Measurements from ENCODE around the gene RAB17.

Gene RAB17

DNA sequence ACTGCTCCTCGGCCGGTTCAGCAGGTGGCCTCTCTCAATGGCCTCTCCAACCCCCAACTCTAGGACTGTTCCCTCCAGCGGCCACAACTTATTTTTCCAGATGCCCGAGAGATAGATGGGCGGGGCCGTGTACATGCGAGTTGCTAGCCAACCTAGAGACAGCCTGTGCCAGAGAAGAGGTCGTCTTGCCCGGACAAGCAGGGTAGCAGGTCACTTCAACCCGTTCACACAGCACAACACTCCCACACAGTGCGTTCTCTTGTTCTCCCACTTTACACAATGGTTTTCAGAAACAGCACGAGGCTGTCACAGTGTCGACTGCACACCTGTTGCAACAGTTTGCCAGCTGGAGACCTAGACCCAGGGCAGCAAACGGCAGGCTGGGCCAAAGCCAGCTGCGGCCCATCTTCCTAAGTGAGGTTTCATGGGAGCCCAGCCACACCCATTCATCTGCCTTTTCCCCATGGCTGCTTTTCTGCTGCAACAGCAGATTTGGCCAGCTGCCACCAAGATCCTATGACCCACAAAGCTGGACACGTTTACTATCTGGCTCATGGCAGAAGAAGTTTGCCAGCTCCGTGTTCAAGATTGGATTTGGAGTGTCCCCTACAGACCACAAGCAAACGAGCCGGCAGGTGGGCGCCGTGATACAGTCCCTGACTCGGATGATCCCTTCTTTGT is 31.4 kb downstream of the RAB17 start:
- DNase-seq (ENCODE audit: low read depth), result no peak

- no peak for DNase-seq (ENCODE audit: low read depth)
Observed at GRCh38 chr2:237557633-237558015, 32.9 kb downstream of the RAB17 start.

DNA sequence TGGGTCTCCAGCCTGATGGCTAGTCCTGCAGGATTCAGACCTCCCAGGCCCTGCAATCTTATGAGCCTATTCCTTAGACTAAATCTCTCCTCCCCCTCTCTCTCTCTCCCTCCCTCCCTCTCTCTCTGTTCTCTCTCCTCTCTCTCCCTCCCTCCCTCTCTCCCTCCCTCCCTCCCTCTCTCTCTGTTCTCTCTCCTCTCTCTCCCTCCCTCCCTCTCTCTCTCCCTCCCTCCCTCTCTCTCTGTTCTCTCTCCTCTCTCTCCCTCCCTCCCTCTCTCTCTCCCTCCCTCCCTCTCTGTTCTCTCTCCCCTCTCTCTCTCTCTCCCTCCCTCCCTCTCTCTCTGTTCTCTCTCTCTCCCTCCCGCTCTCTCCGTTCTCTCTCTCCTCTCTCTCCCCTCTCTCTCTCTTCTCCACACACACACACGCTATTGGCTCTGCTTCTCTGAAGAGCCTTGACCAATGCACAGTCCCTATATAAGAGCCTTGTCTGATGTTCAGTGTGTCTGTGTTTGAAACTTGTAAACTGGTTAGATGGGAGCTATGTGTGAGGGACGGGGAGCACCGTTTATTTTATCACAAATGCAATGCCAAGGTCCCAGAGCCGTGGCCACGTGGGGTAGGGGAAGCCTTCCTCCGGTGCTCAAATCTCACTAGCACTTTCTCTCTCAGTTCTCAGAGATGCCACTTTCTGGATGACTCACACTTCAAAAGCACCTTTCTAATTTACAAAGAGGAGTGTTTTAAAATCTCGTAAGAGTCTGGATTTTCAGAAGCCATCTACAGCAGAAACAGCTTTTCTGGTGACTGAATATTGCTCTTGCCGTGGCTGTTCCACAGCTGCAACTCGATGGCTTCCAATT is 33.5 kb downstream of the RAB17 start:
- DNase-seq (ENCODE audit: low read depth), result no peak

DNA sequence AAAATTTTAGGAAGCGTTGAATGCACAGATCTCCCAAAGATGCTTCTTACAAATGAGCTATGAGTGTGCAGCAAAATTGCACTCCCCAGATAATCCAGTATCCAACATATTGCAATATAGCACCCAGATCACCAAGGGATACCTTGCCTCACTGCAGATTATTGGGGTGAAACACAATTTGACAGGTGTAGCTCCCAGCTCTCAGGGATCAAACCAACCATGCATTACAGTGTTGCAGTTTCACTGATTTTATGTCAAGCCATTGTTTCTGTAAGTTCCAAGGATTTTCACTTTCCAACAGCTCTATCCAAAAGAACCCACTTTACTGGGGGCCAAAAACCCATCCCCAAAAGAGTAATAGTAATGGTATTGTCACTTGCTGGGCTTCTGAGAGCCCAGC is 35.0 kb downstream of the RAB17 start:
- no peak for DNase-seq (ENCODE audit: low read depth)

DNA sequence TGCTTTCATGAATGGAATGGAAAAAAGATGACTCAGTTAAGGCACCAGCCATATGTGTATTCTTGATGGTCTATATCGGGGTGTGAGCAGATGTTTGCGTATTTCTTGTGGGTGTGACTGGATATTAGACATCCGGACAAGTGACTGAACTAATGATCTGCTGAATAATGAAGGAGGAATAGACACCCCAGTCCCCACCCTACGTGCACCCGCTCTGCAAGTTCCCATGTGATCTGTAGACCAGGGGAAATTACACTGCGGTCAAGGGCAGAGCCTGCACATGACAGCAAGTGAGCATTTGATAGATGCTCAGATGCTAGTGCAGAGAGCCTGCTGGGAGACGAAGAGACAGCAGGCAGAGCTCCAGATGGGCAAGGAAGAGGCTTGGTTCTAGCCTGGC is 36.6 kb downstream of the RAB17 start:
- DNase-seq (ENCODE audit: low read depth), result no peak

GRCh38 chr2:237552908-237553307 is 37.6 kb downstream of the RAB17 start:
- no peak for DNase-seq (ENCODE audit: low read depth)

- no peak for DNase-seq (ENCODE audit: low read depth)
Observed at GRCh38 chr2:237551071-237551574, 39.4 kb downstream of the RAB17 start.

DNA sequence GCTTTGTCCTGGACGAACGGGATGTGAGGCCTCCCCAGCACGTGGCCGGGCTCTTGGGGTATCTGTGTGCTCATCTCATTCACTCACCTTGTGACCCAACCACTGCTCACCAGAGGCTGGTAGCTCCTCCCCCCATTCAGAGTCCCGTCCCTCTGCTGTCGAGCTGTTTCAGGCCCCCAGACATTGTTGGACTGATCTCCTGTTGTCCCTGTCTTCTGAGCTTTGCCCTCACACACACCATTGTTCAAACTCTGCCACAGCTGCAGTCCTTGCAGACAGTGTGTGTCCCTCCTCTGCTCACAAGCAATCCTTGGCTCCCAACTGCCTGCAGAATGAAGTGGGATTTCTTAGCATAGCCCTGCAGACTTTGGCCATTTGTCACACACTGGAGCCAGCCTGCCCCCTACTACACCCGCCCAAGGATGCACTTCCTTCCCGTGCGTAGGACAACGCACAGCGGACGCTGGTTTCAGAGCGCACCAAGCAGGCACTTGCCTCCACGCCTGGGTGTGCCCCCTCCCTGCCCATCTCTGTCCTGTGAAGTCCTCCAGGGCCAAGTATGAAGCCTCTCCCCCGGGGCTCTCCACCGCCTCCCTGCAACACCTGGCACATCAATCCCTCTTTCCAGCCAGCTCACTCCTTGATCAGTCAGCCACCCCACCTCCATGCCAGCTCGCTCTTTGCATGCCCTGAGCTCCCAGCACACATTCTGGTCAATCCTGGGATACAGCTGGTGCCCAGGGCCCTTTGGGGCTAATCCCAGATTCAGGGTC is 40.7 kb downstream of the RAB17 start:
- DNase-seq (ENCODE audit: low read depth), result no peak

DNA sequence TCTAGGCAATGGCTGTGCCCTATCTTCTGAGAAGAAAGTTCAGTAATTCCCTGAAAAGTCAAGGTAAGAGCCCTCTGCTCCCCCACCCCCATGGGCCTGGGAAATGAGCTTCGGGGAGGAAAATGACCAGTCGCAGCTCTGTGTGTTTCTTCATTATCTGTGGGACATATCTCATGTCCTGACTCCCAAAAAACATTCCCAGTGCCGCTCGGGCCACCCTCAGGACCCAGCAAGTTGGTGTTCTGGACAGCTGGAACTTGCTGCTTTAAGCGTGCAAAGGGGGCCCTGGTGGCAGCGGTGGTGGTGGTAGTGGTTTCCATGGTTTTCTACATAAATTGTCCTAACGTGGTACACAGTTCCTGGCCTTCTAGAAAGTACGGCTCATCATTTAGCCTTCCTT is 41.3 kb downstream of the RAB17 start:
- DNase-seq (ENCODE audit: low read depth), result no peak

- DNase-seq (ENCODE audit: low read depth), result no peak
Observed at GRCh38 chr2:237547841-237548416, 42.6 kb downstream of the RAB17 start.

GRCh38 chr2:237546876-237547395 is 43.6 kb downstream of the RAB17 start:
- DNase-seq (ENCODE audit: low read depth), result no peak

DNA sequence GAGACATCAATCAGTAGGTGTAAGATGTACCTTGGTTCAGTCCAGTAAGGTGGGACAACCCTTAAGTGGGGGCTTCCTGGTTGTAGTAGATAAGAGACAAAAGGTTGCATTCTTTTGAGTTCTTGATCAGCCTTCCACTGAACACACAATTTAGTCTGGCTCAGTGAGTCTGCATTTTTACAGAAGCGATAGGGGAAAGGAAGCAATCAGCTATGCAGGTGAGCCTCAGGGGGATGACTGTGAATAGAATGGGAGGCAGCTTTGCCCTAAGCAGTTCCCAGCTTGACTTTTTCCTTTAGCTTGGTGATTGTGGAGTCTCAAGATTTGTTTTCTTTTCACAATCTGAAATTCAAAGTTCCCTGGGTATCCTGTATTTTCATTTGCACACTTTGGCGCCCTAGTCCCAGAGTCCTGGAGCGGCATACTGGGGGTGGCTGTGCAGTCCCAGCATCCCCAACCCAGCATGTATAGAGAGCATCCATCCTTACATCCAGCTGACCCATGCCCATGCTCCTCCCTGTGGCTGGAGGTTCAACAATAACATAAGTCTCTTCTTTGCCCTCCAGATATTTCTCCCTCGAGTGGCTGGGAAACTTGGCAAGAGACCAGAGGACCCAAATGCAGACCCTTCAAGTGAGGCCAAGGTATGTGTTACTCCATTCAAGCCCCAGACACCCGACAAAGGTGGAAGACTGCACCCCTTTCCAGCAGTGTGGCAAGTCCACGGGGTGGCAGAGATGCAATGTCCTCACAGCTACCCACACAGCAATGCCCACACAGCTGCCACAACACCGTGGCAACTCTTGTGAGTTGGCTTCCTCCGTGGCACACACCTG is 44.3 kb downstream of the RAB17 start:
- no peak for DNase-seq (ENCODE audit: low read depth)

GRCh38 chr2:237542001-237542704 is 48.4 kb downstream of the RAB17 start:
- no peak for DNase-seq (ENCODE audit: low read depth)

DNA sequence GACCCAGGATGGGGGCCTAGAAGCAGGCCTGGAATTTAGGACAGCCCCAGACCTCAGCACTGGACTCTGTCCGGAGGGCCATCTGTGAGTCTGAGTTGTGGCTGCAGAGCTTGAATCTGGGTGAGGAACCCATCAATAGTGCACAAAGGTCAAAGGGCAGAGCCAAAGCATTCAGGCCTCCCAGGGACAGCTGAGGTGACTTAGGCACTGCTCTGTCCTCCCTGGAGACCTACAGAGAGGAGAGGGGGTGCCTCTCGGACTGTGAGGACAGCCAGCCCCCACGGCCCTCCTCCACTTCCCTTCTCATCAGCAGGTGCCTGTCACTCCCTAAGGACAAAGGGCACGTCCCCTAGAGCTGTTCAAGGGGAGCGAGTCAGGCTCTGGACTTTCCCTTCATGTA is 49.3 kb downstream of the RAB17 start:
- DNase-seq (ENCODE audit: low read depth), result no peak

- DNase-seq (ENCODE audit: low read depth), result no peak
Observed at GRCh38 chr2:237540823-237541222, 49.7 kb downstream of the RAB17 start.

DNA sequence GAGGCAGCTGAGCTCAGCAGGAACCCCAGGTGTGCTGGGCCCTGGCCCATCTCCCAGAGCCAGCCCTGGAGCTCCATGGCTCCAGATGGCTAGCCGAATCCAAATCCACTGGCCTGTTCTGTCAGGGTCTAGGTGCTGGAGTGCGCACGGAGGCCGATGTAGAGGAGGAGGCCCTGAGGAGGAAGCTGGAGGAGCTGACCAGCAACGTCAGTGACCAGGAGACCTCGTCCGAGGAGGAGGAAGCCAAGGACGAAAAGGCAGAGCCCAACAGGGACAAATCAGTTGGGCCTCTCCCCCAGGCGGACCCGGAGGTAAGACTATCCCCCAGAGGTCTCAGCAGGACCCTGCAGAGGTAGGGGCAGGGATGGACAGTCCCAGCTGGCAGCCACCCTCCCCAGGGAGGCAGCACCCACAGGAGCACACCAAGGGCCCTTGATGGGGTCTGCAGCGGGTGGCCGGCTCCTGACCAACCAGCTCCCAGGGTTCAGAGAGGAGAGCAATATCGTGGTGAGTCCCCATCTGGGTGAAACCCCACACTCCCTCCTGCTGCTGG is 50.2 kb downstream of the RAB17 start:
- no peak for DNase-seq (ENCODE audit: low read depth)

DNA sequence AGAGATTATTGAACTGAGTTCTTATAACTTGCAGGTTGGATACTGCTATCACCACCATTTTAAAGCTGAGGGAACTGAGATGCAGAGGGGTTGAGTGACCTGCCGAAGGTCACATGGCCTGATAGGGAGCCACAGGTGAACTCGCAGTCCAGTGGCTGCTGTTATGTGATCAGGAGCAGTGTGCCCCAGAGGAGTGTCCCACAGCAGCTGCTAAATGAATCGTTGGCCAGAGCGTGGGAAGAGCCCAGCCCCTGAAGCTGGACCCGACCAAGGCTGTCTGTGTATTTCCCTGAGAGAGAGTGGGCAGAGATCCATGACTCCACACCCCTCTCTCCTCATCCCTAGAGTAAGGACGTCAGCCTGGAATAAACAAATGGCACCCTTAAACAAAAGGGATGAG is 50.9 kb downstream of the RAB17 start:
- DNase-seq (ENCODE audit: low read depth), result no peak

- DNase-seq (ENCODE audit: low read depth), result no peak
Observed at GRCh38 chr2:237538901-237539300, 51.6 kb downstream of the RAB17 start.

- DNase-seq (ENCODE audit: low read depth), result no peak
Observed at GRCh38 chr2:237538001-237538720, 52.4 kb downstream of the RAB17 start.

All from non-pigmented ciliary epithelial cell (primary cell).